Fibroblast of skin of right quadriceps (primary cell): ENCODE results near the gene SCN4B.

ENCODE experiments used
- DNase-seq: peaks from one replicate; pipeline ENCODE4 v3.0.0-alpha.2; 2013

The SCN4B gene

DNA sequence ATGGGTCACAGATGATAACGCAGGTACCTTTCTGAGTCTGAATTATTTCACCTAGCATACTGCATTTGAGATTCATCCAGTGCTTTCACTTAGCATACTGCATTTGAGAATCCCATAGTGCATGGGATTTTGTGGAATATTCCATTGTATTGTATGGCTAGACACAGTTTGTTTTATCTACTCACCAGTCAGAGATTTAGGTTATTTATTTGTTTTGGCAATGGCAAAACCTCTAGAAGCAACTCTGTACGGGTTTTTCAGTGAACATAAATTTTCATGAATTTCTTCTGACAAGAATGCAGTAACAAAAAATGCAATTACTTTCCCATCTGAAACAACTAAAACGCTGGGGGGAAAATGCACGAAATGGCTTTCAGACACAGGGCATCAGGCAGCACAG, 24.3 kb downstream of the SCN4B start:
- no peak for DNase-seq

DNA sequence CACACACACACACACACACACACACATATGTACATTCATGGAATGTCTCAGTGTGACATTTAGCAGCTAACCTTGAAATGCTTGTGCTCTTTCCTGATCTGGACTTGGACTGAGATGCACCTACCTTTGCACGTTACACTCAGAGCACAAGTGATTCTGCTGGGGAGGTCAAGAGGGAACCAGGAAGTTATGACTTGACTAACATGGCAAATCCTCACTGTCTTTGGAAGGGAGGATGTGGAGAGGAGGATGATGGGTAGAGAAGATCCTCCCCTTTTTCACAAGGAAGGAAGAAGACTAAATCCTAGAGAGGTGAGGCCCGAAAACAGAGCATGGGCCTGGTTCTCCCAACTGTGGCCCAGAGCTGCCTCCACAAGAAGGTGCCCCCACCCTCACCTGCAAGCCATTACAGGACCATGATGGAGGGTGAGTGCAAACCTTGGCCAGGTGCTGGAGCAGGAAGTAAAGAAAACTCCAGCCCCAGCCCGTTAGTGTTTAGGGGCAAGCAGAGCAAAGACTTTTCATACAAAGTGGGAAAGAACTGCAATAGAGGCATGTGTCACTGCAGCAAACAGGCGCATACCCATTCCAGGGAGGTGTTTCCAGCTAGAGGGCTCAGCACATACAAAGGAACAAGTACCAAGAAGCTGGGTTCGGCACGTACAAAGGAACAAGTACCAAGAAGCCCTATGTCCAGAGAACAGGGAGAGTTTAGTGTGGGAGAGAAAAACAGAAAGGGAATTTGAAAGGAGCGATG, 26.4 kb downstream of the SCN4B start:
- DNase-seq: no peak

DNA sequence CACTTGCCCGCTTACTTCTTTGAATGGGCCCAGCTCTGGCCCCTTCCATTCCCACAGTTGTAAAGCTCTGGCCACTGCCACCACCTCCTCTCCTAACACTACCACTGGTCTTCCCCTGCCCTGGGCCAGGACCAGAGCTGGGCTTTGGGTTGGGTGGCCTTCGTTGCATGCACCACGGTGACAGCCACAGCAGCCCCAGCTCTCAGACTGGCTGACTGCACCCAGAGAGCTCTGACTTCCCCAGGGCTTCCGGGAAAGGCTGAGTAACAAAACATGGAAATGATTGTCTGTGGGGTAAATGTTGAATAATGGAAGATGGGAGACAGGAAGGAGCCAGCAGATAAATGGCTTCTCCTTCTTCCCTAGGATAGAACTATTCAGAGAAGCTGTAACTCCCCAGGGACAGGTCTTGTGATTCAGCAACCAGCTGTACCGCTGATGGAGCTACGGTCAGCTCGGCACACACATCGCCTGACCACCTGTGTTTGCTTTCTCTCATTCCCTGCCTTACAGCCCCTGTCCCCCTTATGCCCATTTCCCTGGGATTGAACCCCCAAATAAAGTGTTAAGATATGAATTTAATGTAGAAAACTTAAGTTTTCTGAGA, 27.6 kb downstream of the SCN4B start:
- no peak for DNase-seq

DNA sequence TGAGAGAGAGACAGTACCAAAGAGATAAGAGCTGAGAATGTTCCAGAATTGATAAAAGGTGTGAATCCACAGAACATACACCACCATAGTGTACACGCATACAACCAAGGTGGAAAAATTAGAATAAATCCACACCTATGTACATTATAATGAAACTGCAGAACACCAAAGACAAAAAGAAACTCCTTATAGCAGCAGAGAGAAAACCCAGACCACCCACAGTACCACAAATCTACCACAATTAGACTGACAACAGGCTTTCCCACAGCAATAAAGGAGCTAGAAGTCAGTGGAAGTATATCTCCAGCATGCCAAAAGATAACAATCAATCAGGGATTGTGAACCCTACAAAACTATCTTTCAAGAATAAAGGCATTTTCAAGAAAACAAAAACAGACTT, 31.8 kb downstream of the SCN4B start:
- DNase-seq: no peak

DNA sequence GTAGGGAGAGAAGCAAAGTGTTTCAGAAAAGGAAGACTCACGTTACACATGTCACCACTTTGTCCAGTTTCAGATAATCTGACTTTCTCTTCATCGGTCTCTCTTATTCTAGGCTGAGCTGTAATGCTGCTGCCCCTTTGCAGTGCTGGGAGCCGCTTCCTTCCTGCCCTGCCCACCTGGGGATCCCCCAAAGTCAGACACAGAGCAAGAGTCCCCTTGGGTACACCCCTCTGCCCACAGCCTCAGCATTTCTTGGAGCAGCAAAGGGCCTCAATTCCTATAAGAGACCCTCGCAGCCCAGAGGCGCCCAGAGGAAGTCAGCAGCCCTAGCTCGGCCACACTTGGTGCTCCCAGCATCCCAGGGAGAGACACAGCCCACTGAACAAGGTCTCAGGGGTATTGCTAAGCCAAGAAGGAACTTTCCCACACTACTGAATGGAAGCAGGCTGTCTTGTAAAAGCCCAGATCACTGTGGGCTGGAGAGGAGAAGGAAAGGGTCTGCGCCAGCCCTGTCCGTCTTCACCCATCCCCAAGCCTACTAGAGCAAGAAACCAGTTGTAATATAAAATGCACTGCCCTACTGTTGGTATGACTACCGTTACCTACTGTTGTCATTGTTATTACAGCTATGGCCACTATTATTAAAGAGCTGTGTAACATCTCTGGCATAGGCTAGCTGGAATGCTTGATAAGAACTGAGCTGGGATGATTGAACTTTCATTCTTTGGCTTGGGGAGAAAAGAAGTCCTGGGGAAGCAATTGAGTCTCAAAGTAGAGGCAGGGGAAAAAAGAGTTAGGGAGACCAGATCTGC, 34.6 kb downstream of the SCN4B start:
- DNase-seq: no peak

DNA sequence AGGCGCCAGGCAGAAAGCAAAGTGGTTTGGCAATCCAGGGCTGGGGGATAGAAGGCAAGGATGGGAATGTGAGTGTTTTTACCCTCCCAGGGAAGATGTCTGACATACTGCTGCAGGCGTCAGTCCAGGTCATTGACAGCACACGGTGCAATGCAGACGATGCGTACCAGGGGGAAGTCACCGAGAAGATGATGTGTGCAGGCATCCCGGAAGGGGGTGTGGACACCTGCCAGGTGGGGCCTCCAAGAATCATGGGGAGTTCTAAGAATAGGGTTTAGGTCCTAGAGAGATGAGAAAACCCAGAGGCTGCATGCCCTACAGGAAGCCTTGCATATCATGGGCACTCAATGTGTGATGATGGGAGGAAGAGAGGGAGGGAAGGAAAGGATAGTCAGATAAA, 37.6 kb downstream of the SCN4B start:
- no peak for DNase-seq

DNA sequence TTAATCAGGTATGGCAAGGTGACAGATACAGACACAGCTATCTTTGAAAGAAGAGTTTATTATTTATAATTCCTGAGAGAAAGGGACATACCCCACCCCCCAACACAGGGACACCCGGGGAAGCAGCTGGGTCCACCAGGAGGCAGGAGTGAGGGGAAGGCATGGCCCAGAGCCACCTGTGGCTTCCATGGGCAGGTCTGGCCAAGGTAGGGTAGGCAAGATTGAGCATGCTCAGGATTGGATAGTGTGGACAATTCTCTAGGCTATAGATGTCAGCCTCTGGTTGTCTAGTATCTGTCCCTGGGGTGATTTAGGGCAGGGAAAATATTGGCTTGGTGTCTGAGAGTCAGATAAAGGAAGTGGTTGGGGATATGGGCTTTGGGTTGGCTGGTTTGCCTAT, 38.4 kb downstream of the SCN4B start:
- DNase-seq: no peak

DNA sequence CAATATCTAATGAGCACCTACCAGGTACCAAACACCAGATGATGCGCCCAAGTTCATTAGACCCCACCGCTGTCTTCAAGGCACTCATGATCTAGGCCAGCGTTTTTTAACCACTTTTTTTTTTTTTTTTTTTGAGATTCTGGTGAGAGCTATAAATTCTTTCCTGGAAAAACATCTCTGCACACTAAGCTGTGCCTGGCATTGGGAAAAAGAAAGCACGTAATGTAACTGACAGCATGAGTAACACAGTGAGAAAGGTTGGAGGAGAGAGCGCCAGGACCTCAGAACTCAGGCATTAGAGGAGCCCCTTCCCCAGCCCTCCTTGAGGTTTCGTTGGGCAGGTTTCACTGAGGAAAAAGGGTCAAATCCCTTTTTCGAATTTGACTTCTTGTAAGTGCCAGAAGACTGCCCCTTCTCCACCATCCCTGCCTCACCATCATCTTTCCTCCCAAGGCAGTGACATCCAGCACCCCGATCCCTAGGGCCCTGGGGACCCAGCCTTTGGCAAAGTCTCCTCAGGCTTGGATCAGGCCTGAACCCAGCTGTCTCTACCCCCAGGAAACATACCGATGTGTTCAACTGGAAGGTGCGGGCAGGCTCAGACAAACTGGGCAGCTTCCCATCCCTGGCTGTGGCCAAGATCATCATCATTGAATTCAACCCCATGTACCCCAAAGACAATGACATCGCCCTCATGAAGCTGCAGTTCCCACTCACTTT, 39.8 kb downstream of the SCN4B start:
- DNase-seq: no peak

DNA sequence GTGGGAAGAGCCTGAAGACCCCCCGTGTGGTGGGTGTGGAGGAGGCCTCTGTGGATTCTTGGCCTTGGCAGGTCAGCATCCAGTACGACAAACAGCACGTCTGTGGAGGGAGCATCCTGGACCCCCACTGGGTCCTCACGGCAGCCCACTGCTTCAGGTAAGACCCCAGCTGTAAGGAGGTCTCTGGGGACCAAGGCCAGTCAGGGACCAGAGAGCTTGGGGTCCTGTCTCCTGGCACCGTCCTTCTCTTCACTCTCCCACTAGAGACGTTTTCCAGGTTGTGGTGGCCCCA, 40.9 kb downstream of the SCN4B start:
- DNase-seq: no peak

DNA sequence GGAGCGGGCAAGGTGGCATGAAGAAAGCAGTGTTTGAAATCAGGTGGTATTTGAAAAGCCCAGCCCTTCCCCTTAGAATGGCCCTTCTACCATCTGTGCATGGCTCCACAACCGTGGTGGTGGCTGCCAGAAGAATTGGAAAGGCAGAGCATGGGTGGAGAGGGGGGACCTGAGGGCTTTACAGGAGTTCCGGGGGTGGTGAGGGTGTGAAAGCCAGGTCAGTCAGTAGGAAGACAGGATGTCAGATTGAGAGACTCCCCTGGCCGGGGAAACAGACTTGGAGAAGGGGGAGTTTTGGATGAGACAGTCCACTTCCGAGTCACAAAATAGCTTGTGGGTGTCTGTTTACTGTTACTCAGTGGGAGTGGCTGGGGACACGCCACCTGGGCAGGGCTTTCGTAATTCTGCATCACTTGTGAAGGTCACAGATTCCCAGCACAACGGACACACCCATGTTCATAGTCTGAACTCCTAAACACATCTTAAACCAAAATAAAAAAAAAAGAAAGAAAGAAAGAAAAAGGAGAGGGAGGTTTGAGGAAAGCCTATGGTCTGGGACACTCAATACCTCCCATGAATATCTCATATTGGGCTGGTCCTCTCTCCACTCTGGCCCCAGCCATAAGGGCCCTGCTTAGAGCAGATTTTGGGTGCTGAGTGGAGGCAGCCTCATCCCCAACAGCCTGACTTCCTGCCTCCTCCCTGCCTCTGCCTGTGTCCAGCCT, 41.4 kb downstream of the SCN4B start:
- DNase-seq: no peak

DNA sequence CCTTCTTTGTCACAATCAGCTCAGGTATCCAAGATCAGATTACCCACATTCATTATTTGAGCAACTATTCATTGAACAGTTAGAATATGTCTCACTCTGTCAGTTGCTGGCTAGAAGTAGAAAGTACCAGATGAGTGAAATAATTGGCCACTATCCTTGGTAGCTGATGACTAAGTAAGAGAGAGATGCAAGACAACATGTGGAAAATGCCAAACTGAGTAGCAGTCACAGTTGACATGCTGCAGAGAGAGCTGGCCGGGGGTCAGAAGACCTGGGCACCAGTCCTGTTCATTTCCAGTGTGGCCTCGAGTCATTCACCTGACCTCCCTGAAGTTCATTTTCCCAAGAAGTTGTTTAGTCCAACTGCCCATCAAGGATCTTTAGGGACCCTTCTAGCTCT, 43.4 kb downstream of the SCN4B start:
- no peak for DNase-seq

DNA sequence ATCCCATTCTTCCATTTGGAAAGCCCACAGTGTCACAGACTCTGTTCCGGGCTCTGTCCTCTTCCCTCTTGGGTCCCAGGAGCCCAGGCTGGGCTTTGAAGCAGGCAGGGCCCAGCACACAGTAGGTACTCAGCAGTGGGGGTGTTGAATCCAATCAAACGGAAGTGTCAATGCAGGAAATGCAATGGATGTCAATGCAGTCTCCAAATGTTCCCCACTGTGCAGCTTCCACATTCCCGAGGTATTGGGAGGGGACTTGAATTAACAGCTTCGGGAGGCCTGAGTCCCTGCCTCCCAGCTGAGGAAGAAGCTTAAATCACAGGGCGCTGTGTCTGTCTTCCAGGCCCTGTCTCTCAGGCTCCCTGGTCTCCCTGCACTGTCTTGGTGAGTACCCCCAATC, 44.1 kb downstream of the SCN4B start:
- DNase-seq: no peak

DNA sequence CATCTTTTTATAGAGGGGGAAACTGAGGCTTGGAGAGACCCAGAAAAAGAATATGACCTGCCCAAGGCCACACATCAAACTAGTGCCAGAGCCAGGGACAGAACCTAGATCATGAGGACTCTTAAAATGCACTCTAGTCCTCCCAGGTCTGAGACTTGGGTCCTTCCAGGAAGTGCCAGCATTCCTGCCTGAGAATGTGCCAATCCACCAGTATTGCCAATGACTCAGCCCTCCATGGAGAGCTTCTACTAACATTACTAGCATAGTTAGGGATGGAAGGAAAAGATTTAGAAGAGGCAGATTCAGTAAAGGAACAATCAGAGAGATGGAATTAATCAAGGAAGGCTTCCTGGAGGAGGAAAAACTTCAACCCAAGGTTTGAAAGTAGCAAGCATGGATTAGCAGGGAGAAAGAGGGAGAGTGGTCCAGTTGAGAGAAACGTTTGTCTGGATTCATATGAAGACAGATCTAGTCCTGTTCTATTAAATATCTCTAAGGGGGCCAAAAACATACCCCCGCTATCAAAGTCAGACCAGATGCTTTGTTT, 45.8 kb downstream of the SCN4B start:
- DNase-seq: no peak

DNA sequence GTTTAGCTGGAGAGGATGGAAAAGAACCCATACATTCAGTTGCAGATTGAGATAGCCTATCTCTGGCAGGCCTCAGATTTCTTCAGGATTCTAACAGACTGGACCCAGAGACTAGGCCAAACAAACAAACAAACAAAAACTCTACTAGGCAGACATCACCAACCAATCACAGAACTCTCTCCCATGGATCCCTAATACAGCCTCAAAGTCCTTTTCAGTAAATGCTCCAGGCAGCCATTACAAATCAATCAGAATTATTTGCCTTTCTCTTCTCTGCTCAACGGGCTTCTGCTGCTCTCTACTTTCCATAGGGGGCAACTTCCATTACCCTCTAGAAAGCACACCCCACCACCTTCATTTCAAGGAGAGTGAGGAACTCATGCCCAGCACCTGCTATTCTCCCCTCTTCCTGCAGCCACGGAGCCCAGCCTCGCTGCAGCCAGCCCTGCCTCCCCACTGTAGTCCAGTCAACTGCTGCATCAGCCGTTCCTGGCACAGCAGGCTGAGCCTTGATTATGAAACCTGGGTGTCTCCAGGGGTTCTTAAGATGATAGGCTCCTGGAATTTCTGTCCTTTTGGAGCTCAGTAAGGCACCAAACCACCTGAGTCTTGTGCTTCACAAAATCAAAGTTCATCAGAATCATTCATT, 46.8 kb downstream of the SCN4B start:
- DNase-seq: no peak

DNA sequence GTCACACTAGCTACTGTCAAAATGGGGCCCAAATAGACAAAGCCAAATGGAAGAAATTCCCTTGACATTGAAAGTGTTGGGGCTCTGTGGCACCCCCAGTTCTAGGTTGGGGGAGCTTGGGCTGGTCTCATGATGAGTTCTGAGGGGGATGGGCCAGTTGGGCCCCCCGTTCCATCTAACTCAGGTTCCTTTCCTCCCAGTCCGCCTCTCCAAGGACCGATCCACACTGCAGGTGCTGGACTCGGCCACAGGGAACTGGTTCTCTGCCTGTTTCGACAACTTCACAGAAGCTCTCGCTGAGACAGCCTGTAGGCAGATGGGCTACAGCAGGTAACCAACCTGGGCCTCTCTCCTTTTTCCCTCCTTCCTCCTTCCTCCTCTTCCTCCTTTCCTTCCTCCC, 48.1 kb downstream of the SCN4B start:
- DNase-seq: no peak

DNA sequence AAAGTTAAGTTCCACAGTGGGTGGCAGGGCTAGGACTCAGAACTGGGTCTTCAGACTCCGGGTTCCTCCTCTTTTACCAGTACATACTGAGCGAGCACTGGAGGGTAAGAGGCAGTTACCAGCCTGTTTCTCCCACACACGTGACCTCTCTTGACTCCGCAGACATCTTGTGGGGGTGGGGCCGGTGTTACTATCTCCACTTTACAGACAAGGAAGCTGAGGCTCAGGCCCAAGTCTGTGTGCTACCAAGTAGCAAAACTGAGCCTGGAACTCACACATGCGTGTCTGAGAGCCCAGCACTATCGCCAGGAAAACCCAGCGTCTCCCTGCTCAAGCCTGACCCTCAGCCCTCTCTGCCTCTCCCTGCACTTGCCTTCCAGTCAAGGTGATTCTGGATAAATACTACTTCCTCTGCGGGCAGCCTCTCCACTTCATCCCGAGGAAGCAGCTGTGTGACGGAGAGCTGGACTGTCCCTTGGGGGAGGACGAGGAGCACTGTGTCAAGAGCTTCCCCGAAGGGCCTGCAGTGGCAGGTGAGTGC, 49.8 kb downstream of the SCN4B start:
- DNase-seq: no peak

DNA sequence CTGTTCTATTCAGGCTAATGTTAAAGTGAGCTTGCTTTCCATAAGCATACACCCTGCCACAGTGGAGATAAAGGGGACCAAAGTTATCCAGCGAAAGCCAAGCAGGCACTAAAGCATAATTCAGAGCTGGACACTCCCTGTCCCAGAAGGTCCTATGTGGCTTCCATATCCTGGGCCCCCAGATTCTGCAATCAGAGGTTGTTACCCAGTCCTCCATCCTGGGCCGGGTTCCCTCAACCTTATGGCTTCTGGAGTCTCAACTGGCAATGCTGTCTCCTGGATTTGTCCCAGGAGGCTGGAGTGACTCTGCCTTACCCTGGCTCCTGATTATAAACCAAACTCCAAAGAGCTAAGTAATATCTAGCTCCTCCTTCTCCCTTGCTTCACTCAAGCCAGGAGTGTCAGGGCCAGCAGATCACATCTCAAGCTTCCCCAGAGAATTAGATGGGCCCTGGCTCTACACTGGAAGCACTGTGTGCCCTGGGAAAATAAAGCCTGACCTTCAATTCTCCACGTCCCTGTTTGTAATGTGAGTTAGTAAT, 51.9 kb downstream of the SCN4B start:
- no peak for DNase-seq

DNA sequence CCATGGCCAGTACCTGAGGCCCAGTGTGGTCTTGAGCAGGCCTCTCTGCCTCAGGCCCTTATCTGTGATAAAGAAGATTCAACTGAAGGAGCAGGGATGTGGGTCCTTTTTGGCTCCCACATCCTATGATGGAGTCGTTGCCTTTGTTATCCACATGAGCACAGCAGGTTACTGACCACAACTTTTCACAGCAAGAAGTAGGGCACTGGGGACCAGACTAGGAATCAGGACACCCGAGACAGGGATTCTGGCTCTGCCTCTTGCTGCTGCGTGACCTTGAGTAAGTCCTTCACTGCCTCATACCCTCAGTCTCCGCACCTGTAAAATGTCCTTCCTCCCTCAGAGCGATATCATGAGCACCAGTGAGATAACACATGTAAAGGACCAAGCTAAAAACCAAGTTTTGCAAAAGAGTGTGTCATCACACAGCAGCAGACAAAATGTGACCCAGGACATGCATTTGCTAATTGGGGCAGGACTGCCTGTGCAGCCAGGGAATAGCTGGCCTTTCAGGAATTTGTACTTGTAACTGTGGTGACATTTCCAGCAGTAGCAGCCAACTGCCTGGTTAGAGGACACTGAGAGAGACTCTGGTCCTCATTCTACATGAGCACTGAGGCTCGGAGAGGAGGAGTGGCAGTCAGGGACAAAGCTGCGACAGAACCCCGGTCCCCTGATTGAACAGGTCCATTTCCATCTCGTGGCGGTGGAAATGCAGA, 52.6 kb downstream of the SCN4B start:
- no peak for DNase-seq

DNA sequence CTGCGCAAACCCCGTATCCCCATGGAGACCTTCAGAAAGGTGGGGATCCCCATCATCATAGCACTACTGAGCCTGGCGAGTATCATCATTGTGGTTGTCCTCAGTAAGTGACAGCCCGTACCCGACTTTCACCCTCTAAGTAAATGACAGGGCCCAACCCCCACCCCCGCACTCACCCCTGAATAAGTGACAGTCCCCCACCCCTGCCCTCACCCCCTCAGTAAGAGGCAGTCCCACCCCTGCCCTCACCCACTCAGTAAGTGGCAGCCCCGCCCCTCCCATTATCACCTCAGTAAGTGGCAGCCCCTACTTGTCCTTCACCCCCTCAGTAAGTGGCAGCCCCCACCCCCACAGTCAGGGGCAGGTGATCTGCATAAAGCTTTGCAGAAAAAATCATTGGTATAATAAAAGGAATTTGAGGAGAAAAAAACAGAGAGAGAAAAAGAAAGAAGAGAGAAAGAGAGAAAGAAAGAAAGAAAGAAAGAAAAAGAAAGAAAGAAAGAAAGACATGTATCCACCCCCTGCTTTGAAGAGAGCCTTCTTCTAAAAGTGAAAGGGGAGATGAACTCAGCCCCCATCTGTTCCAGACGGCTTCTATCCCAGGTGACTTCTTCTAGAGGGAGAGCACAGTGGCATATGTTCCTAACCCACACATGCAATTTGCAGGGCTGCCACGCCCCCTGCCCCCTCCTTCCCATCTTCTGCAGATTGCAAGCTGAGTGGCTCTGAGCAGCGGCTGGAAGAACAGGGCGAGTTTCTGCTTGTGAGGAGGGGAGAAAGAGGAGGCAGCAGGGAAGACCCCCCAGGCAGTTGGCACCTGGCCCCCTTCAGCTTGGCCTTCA, 53.4 kb downstream of the SCN4B start:
- no peak for DNase-seq

DNA sequence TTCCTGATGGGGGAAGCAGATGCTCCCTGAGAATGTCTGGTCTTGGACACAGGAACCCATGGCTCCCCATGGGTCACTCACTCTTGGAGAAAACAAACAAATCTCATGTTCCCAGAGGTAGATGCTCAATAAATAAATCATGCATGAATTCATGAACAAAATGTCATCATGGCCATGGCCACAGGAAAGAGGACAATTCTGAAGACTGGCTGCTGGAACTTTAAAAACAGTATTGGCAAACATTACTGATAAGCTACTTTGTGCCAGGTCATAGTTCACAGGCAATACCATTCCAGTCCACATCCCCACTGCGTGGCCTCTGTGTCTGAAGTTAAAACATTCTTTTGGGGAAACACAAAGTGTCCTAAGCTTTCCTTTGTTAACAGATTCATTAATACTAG, 56.7 kb downstream of the SCN4B start:
- DNase-seq: no peak
